HG02943 (cell line): ENCODE data around the gene MMS19.
A peak's percentile ranks its signal among the peaks of the same experiment; 100 is the strongest.
"Not testable (repeated sequence)": the region's sequence is repeated elsewhere in the genome, so short reads cannot be mapped to it uniquely, and the experiment has no call there.

Source experiments
- ATAC-seq: cut with Tn5 transposase; IDR thresholded peaks from one replicate; pipeline ENCODE4 v1.9.1; 2021; ENCODE audit warnings: mild to moderate bottlenecking, low read depth, moderate library complexity; ENCODE audit not compliant: unreplicated experiment

MMS19 gene

GRCh38 chr10:97503406-97503805 is 5.2 kb upstream of the MMS19 start:
- ATAC-seq, result no peak

GRCh38 chr10:97502916-97503315 is 4.7 kb upstream of the MMS19 start:
- ATAC-seq, result no peak

- no peak for ATAC-seq
These were observed 2.0 kb upstream of the MMS19 start for GRCh38 chr10:97500297-97500575.

GRCh38 chr10:97499561-97500296 is 1.5 kb upstream of the MMS19 start:
- no peak for ATAC-seq

GRCh38 chr10:97498841-97499560 is 779 bp upstream of the MMS19 start, which contains the start of gene UBTD1:
Gene UBTD1 (plus strand): TSS chr10:97498924. CDS start chr10:97499204, 280 bp downstream.
- ATAC-seq, result peak; percentile 6

- no peak for ATAC-seq
These were observed 598 bp downstream of the MMS19 start for GRCh38 chr10:97497572-97498075.

- no peak for ATAC-seq
These were observed 3.2 kb downstream of the MMS19 start for GRCh38 chr10:97494863-97495506.

- no peak for ATAC-seq
These were observed 4.1 kb downstream of the MMS19 start for GRCh38 chr10:97494151-97494550.

GRCh38 chr10:97490592-97490991 is 7.6 kb downstream of the MMS19 start:
- no peak for ATAC-seq

GRCh38 chr10:97485647-97486281 is 12.5 kb downstream of the MMS19 start:
- ATAC-seq, result no peak

GRCh38 chr10:97483921-97484320 is 14.3 kb downstream of the MMS19 start:
- ATAC-seq, result no peak

- ATAC-seq, result no peak
These were observed 14.7 kb downstream of the MMS19 start for GRCh38 chr10:97483506-97483905.

- ATAC-seq, result no peak
These were observed 15.8 kb downstream of the MMS19 start for GRCh38 chr10:97482381-97482780.

GRCh38 chr10:97481071-97481470 is 17.2 kb downstream of the MMS19 start:
- ATAC-seq, result no peak

- no peak for ATAC-seq
These were observed 18.3 kb downstream of the MMS19 start for GRCh38 chr10:97479939-97480338.

- ATAC-seq, result not testable (repeated sequence)
These were observed 18.8 kb downstream of the MMS19 start for GRCh38 chr10:97479410-97479809.

GRCh38 chr10:97475936-97476594 is 22.2 kb downstream of the MMS19 start:
- no peak for ATAC-seq

- no peak for ATAC-seq
These were observed 23.3 kb downstream of the MMS19 start for GRCh38 chr10:97474918-97475317.

GRCh38 chr10:97468781-97469180 is 29.4 kb downstream of the MMS19 start:
- ATAC-seq, result not testable (repeated sequence)

- ATAC-seq, result no peak
These were observed 30.1 kb downstream of the MMS19 start for GRCh38 chr10:97468162-97468561.
